Neural cell (in vitro differentiated cells): ENCODE results near the gene AQP5.

Experiments
- CTCF ChIP-seq: fragments of 450-650 bp; IDR thresholded peaks from 2 replicates; pipeline ENCODE4 v1.5.1; 2014; ENCODE audit warnings: antibody characterized with exemption, mild to moderate bottlenecking, moderate library complexity; ENCODE audit not compliant: poor library complexity, severe bottlenecking
- EP300 ChIP-seq: fragments of 450-650 bp; conservative IDR thresholded peaks from 2 replicates; pipeline ENCODE4 v1.6.1; 2014; ENCODE audit warnings: antibody characterized with exemption, mild to moderate bottlenecking, moderate library complexity; ENCODE audit not compliant: poor library complexity, severe bottlenecking
- EZH2 ChIP-seq: fragments of 200-600, 300-800 bp; shearing (Covaris generic), sonication (generic); IDR thresholded peaks from 2 replicates; pipeline ENCODE4 v1.6.1; 2014; ENCODE audit warnings: antibody characterized with exemption, low read length, borderline replicate concordance, mild to moderate bottlenecking; ENCODE audit not compliant: insufficient read depth, poor library complexity, severe bottlenecking
- POLR2AphosphoS5 ChIP-seq: IDR thresholded peaks from 2 replicates; pipeline ENCODE4 v1.6.1; 2012
- SMC3 ChIP-seq: fragments of 450-650 bp; conservative IDR thresholded peaks from 2 replicates; pipeline ENCODE4 v1.6.1; 2014; ENCODE audit warnings: antibody characterized with exemption, mild to moderate bottlenecking, moderate library complexity; ENCODE audit not compliant: poor library complexity
- TAF1 ChIP-seq: IDR thresholded peaks from 2 replicates; pipeline ENCODE4 v1.6.1; 2012; ENCODE audit warnings: low read depth
- TF ChIP-seq, protein P1 (sequence below): IDR thresholded peaks from 2 replicates; pipeline ENCODE4 v1.6.1; 2012; ENCODE audit warnings: borderline replicate concordance

DNA sequence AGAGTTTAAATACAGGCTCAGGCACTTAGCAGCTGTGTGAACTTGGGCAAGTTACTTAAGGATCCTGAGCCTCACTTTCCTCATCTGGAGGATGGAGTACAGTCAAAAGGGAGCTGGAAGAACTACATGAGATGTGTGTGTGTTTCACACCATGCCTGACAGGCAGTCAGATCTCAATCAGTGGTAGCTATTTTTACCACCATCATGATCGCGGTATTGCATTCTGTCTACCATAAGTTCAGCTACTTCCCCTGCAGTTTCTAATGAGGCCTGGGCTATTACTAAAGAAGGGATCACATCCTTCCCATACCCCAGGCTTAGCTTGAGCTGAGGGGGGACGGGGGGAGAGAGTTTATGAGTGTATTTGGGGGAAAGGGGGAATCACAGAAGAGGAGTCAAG lies 18.1 kb downstream of the AQP5 start:
- TF ChIP-seq, protein P1, sequence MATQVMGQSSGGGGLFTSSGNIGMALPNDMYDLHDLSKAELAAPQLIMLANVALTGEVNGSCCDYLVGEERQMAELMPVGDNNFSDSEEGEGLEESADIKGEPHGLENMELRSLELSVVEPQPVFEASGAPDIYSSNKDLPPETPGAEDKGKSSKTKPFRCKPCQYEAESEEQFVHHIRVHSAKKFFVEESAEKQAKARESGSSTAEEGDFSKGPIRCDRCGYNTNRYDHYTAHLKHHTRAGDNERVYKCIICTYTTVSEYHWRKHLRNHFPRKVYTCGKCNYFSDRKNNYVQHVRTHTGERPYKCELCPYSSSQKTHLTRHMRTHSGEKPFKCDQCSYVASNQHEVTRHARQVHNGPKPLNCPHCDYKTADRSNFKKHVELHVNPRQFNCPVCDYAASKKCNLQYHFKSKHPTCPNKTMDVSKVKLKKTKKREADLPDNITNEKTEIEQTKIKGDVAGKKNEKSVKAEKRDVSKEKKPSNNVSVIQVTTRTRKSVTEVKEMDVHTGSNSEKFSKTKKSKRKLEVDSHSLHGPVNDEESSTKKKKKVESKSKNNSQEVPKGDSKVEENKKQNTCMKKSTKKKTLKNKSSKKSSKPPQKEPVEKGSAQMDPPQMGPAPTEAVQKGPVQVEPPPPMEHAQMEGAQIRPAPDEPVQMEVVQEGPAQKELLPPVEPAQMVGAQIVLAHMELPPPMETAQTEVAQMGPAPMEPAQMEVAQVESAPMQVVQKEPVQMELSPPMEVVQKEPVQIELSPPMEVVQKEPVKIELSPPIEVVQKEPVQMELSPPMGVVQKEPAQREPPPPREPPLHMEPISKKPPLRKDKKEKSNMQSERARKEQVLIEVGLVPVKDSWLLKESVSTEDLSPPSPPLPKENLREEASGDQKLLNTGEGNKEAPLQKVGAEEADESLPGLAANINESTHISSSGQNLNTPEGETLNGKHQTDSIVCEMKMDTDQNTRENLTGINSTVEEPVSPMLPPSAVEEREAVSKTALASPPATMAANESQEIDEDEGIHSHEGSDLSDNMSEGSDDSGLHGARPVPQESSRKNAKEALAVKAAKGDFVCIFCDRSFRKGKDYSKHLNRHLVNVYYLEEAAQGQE: no peak
- TF ChIP-seq TAF1 (no peak), CTCF (no peak), EZH2 (no peak), EP300 (no peak), POLR2AphosphoS5 (no peak), SMC3 (no peak)
